Neuron (in vitro differentiated cells): ENCODE measurements around the gene MAGEL2.

Source experiments
- H2AFZ ChIP-seq: one replicate; pipeline ENCODE4 v1.6.1; 2013; ENCODE audit warnings: low read depth, mild to moderate bottlenecking, inconsistent platforms, low read length, moderate library complexity
- H3K27me3 ChIP-seq: one replicate; pipeline ENCODE4 v1.6.1; 2013; ENCODE audit warnings: low read length; ENCODE audit not compliant: insufficient read depth
- H3K36me3 ChIP-seq: one replicate; pipeline ENCODE4 v1.6.1; 2013; ENCODE audit warnings: low read length; ENCODE audit not compliant: insufficient read depth
- H3K4me1 ChIP-seq: one replicate; pipeline ENCODE4 v1.6.1; 2013; ENCODE audit warnings: low read length; ENCODE audit not compliant: insufficient read depth
- H3K4me3 ChIP-seq: 2 replicates; pipeline ENCODE4 v1.5.1; 2013; ENCODE audit warnings: mild to moderate bottlenecking, low read length, moderate library complexity
- H3K9me3 ChIP-seq: one replicate; pipeline ENCODE4 v1.6.1; 2013; ENCODE audit warnings: low read length

The MAGEL2 gene

GRCh38 chr15:23596736-23597135 lies 50.9 kb downstream of the MAGEL2 start:
- no peak overlapping the region for H3K4me3 ChIP-seq
- no peaks in the 10 kb centered on the region for H3K36me3 ChIP-seq
- peaks cover 2% of the 10 kb centered on the region for H3K9me3 ChIP-seq
- H3K27me3 ChIP-seq = no peaks in the 10 kb centered on the region
- H3K4me1 ChIP-seq = no peaks in the 10 kb centered on the region
- no peak overlapping the region for H2AFZ ChIP-seq

- H3K4me3 ChIP-seq = no peak overlapping the region
- H3K4me1 ChIP-seq = no peaks in the 10 kb centered on the region
- no peak overlapping the region for H2AFZ ChIP-seq
- H3K27me3 ChIP-seq = no peaks in the 10 kb centered on the region
- peaks cover 2% of the 10 kb centered on the region for H3K9me3 ChIP-seq
- no peaks in the 10 kb centered on the region for H3K36me3 ChIP-seq
These were observed 52.3 kb downstream of the MAGEL2 start for GRCh38 chr15:23595368-23595767.

- Histone ChIP-seq H3K4me1 (no peaks in the 10 kb centered on the region), H3K27me3 (no peaks in the 10 kb centered on the region), H3K36me3 (no peaks in the 10 kb centered on the region), H3K9me3 (no peaks in the 10 kb centered on the region), H2AFZ (no peak overlapping the region), H3K4me3 (no peak overlapping the region)
These were observed 53.4 kb downstream of the MAGEL2 start for GRCh38 chr15:23594252-23594770.
